ENCODE results near the gene FAM241A. TPM values are rescaled to one million over a fixed set of nuclear protein-coding genes. Genes with fewer than 3 reads are reported as not detected.
"Not testable (repeated sequence)": the region's sequence is repeated elsewhere in the genome, so short reads cannot be mapped to it uniquely, and the experiment has no call there.

FAM241A gene
- total RNA-seq, 2 experiments from 2014 or later, result 1.2 to 1.3 TPM

- ATAC-seq (no peak), DNase-seq (no peak)
- POLR2A ChIA-PET, result no interaction called here
- no peak overlapping the region for H3K27ac Mint-ChIP-seq
- H3K4me3 Mint-ChIP-seq, result no peak overlapping the region
- CTCF ChIA-PET, result interaction anchor here (1.2 kb wide), 2 partner anchors 13 to 102 kb away, joined by 4 read pairs; no protein-coding TSS in a partner anchor
- H3K27me3 Mint-ChIP-seq (ENCODE audit: low read depth), result no peaks in the 10 kb centered on the region
- no peaks in the 10 kb centered on the region for H3K36me3 Mint-ChIP-seq (ENCODE audit: low read depth)
- H3K9me3 Mint-ChIP-seq (ENCODE audit: insufficient read depth), result no peaks in the 10 kb centered on the region
- H3K4me1 Mint-ChIP-seq (ENCODE audit: low read depth), result peaks cover 13% of the 10 kb centered on the region
Measured at GRCh38 chr4:112201915-112202505, 56.8 kb downstream of the FAM241A start.

- no peak overlapping the region for H3K4me3 Mint-ChIP-seq
- DNase-seq, result no peak
- no peaks in the 10 kb centered on the region for H3K27me3 Mint-ChIP-seq (ENCODE audit: low read depth)
- ChIA-PET CTCF (interaction anchor here (1.1 to 1.5 kb wide), 4 partner anchors 10 to 104 kb away, joined by 3 to 5 read pairs (median 3); no protein-coding TSS in a partner anchor), POLR2A (no interaction called here)
- no peak for ATAC-seq
- no peaks in the 10 kb centered on the region for H3K36me3 Mint-ChIP-seq (ENCODE audit: low read depth)
- no peaks in the 10 kb centered on the region for H3K9me3 Mint-ChIP-seq (ENCODE audit: insufficient read depth)
- H3K4me1 Mint-ChIP-seq (ENCODE audit: low read depth), result peaks cover 13% of the 10 kb centered on the region
- H3K27ac Mint-ChIP-seq, result no peak overlapping the region
Measured at GRCh38 chr4:112203593-112203992, 58.3 kb downstream of the FAM241A start.

GRCh38 chr4:112206431-112206830 is 61.2 kb downstream of the FAM241A start:
- no peak overlapping the region for H3K27ac Mint-ChIP-seq
- CTCF ChIA-PET, result no interaction called here
- H3K27me3 Mint-ChIP-seq (ENCODE audit: low read depth), result peaks cover 4% of the 10 kb centered on the region
- no peak for DNase-seq
- H3K4me1 Mint-ChIP-seq (ENCODE audit: low read depth), result no peaks in the 10 kb centered on the region
- no peak for ATAC-seq
- H3K4me3 Mint-ChIP-seq, result no peak overlapping the region
- no peaks in the 10 kb centered on the region for H3K9me3 Mint-ChIP-seq (ENCODE audit: insufficient read depth)
- POLR2A ChIA-PET, result no interaction called here
- H3K36me3 Mint-ChIP-seq (ENCODE audit: low read depth), result no peaks in the 10 kb centered on the region

GRCh38 chr4:112208137-112209095 is 63.2 kb downstream of the FAM241A start:
- ATAC-seq, POLR2A ChIA-PET, CTCF ChIA-PET: not testable (repeated sequence)

GRCh38 chr4:112210777-112211176 is 65.5 kb downstream of the FAM241A start:
- peaks cover 4% of the 10 kb centered on the region for H3K27me3 Mint-ChIP-seq (ENCODE audit: low read depth)
- ChIA-PET CTCF (interaction anchor here (2.8 kb wide), 1 partner anchor 111 kb away, joined by 8 read pairs; no protein-coding TSS in a partner anchor), POLR2A (no interaction called here)
- no peak overlapping the region for H3K27ac Mint-ChIP-seq
- no peaks in the 10 kb centered on the region for H3K36me3 Mint-ChIP-seq (ENCODE audit: low read depth)
- peaks cover 5% of the 10 kb centered on the region for H3K4me1 Mint-ChIP-seq (ENCODE audit: low read depth)
- no peak overlapping the region for H3K4me3 Mint-ChIP-seq
- ATAC-seq (no peak), DNase-seq (no peak)
- H3K9me3 Mint-ChIP-seq (ENCODE audit: insufficient read depth), result no peaks in the 10 kb centered on the region

More at GRCh38 chr4:112208137-112209095, 63.2 kb downstream of the FAM241A start:
- H3K9me3 Mint-ChIP-seq (ENCODE audit: insufficient read depth); H3K27ac Mint-ChIP-seq; H3K4me1 Mint-ChIP-seq (ENCODE audit: low read depth); H3K4me3 Mint-ChIP-seq; H3K27me3 Mint-ChIP-seq (ENCODE audit: low read depth); DNase-seq; H3K36me3 Mint-ChIP-seq (ENCODE audit: low read depth): not testable (repeated sequence)

- no peaks in the 10 kb centered on the region for H3K36me3 Mint-ChIP-seq (ENCODE audit: low read depth)
- no peak for ATAC-seq
- no peak for DNase-seq
- H3K4me1 Mint-ChIP-seq (ENCODE audit: low read depth), result peaks cover 5% of the 10 kb centered on the region
- H3K4me3 Mint-ChIP-seq, result no peak overlapping the region
- H3K9me3 Mint-ChIP-seq (ENCODE audit: insufficient read depth), result no peaks in the 10 kb centered on the region
- POLR2A ChIA-PET, result interaction anchor here (1.0 kb wide), 1 partner anchor 36 kb away, joined by 3 read pairs; no protein-coding TSS in a partner anchor
- CTCF ChIA-PET, result interaction anchor here (1.2 to 3.7 kb wide), 5 partner anchors 9 to 311 kb away, joined by 4 to 28 read pairs (median 8); no protein-coding TSS in a partner anchor
- H3K27me3 Mint-ChIP-seq (ENCODE audit: low read depth), result peaks cover 4% of the 10 kb centered on the region
- no peak overlapping the region for H3K27ac Mint-ChIP-seq
Measured at GRCh38 chr4:112213091-112213490, 67.8 kb downstream of the FAM241A start.

- Mint-ChIP-seq H3K36me3 (ENCODE audit: low read depth) (no peaks in the 10 kb centered on the region), H3K4me3 (no peak overlapping the region), H3K4me1 (ENCODE audit: low read depth) (peaks cover 5% of the 10 kb centered on the region), H3K27me3 (ENCODE audit: low read depth) (peaks cover 4% of the 10 kb centered on the region), H3K27ac (no peak overlapping the region), H3K9me3 (ENCODE audit: insufficient read depth) (no peaks in the 10 kb centered on the region)
- ChIA-PET CTCF (interaction anchor here (0.8 to 3.7 kb wide), 13 partner anchors 10 to 310 kb away, joined by 3 to 28 read pairs (median 4); no protein-coding TSS in a partner anchor), POLR2A (no interaction called here)
- DNase-seq (no peak), ATAC-seq (no peak)
Measured at GRCh38 chr4:112213856-112214255, 68.6 kb downstream of the FAM241A start.

GRCh38 chr4:112214390-112215264 is 69.4 kb downstream of the FAM241A start:
- H3K9me3 Mint-ChIP-seq (ENCODE audit: insufficient read depth), result no peaks in the 10 kb centered on the region
- peaks cover 4% of the 10 kb centered on the region for H3K27me3 Mint-ChIP-seq (ENCODE audit: low read depth)
- H3K36me3 Mint-ChIP-seq (ENCODE audit: low read depth), result no peaks in the 10 kb centered on the region
- no peak overlapping the region for H3K27ac Mint-ChIP-seq
- H3K4me3 Mint-ChIP-seq, result no peak overlapping the region
- DNase-seq (no peak), ATAC-seq (no peak)
- ChIA-PET POLR2A (no interaction called here), CTCF (interaction anchor here (0.8 to 3.7 kb wide), 12 partner anchors 9 to 309 kb away, joined by 3 to 28 read pairs (median 4); no protein-coding TSS in a partner anchor)
- peaks cover 5% of the 10 kb centered on the region for H3K4me1 Mint-ChIP-seq (ENCODE audit: low read depth)

- peaks cover 11% of the 10 kb centered on the region for H3K4me1 Mint-ChIP-seq (ENCODE audit: low read depth)
- POLR2A ChIA-PET, result no interaction called here
- no peak overlapping the region for H3K4me3 Mint-ChIP-seq
- H3K9me3 Mint-ChIP-seq (ENCODE audit: insufficient read depth), result peaks cover 4% of the 10 kb centered on the region
- no peak for DNase-seq
- no peaks in the 10 kb centered on the region for H3K36me3 Mint-ChIP-seq (ENCODE audit: low read depth)
- no peaks in the 10 kb centered on the region for H3K27me3 Mint-ChIP-seq (ENCODE audit: low read depth)
- CTCF ChIA-PET, result interaction anchor here (0.6 to 2.3 kb wide), 3 partner anchors 15 to 120 kb away, joined by 3 to 7 read pairs (median 3); no protein-coding TSS in a partner anchor
- H3K27ac Mint-ChIP-seq, result no peak overlapping the region
- ATAC-seq, result no peak
Measured at GRCh38 chr4:112219826-112220366, 74.6 kb downstream of the FAM241A start.

GRCh38 chr4:112222219-112222955 is 77.1 kb downstream of the FAM241A start:
- ChIA-PET POLR2A (no interaction called here), CTCF (interaction anchor here (1.5 to 2.9 kb wide), 5 partner anchors 8 to 123 kb away, joined by 3 to 9 read pairs (median 6); no protein-coding TSS in a partner anchor)

More at GRCh38 chr4:112222219-112222955, 77.1 kb downstream of the FAM241A start:
- Mint-ChIP-seq H3K4me1 (ENCODE audit: low read depth) (peaks cover 11% of the 10 kb centered on the region), H3K4me3 (no peak overlapping the region), H3K36me3 (ENCODE audit: low read depth) (no peaks in the 10 kb centered on the region), H3K9me3 (ENCODE audit: insufficient read depth) (peaks cover 4% of the 10 kb centered on the region), H3K27ac (no peak overlapping the region), H3K27me3 (ENCODE audit: low read depth) (peaks cover 6% of the 10 kb centered on the region)
- ATAC-seq (no peak), DNase-seq (no peak)

Measured in activated CD8-positive, alpha-beta T cell treated with anti-CD3 and anti-CD28 coated beads, Interleukin-2, amount 10 ng/mL, durations not matched to agents 7 days and 5 days (primary cell).